Sciatic nerve (tissue), 2 donors: ENCODE data around the gene PRR33. TPM values are rescaled to one million over a fixed set of nuclear protein-coding genes. Genes with fewer than 3 reads are reported as not detected.

Experiments used
- ATAC-seq: fragments of 200-7000 bp; cut with Tn5 transposase; one replicate; pipeline ENCODE4 v1.9.1; 2020; ENCODE audit warnings: mild to moderate bottlenecking, moderate library complexity
- DNase-seq: peaks from one replicate; pipeline ENCODE4 v3.0.0-alpha.2; 2020; ENCODE audit warnings: low spot score
- intact Hi-C: fragments of 100-400 bp; cut with DNase I; formaldehyde crosslinking; loops from one replicate; pipeline ENCODE4 v1.14.2; 2022
- total RNA-seq: library from RNA; stranded (reverse); fragmentation: NEBNext Ultra II Directional; extraction: Animal tissue kit (Norgen Biotek cat#: 25700); gene quantifications from one replicate; pipeline ENCODE4 v1.2.1, GENCODE V29; 2021
- donor health status: DM: no; HTN: no; CAD: no.
- donor health status: DM: no; HTN: no; CAD: no.

Gene PRR33
- total RNA-seq, 1 donor from 2014 or later = not detected

DNA sequence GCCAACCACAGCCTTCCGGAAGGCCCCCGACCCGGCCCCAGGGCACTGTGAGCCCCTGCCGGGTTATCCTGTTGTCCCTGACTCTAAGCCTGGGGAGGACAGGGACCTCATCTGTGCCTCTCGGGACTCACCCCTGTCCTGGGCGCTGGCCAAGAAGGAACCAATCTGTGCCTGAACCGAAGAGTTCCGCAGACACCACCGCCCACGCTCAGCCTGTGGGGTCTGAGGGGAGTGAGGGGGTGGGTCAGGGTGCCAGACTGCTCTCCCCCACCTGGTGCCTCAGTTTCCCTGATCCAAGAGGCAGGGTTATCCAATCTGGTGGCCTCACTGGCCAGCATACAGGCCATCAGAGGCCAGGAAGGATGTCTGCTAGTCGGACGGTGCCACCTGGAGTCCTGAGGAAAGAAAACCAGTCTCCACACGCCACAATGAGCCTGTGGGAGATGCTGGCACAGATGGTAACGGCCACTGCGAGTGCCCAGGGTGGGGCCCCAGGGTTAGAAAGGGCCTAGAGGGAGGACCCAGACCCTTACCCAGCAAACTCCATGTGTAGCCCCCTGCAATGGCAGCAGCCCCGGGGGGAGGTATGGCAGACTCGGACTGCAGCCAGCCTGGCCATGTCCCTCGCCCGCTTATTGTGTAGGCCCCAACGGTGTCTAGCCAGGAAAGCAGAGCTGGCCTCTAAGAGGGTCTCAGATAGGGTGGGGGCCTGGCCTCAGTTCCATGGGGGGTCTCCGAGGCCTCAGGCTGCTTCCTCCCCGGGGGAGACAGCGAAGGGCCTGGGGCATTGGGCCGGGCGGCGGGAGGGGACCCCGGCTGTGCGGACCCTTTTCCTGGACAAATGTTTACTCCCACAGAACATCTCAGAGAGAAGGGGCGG, 27.0 kb upstream of the PRR33 start:
- DNase-seq (no peak), ATAC-seq (no peak)
- intact Hi-C loops = loop anchor here (5.0 kb wide), 1 partner anchor 789 kb away; no protein-coding TSS in a partner anchor

DNA sequence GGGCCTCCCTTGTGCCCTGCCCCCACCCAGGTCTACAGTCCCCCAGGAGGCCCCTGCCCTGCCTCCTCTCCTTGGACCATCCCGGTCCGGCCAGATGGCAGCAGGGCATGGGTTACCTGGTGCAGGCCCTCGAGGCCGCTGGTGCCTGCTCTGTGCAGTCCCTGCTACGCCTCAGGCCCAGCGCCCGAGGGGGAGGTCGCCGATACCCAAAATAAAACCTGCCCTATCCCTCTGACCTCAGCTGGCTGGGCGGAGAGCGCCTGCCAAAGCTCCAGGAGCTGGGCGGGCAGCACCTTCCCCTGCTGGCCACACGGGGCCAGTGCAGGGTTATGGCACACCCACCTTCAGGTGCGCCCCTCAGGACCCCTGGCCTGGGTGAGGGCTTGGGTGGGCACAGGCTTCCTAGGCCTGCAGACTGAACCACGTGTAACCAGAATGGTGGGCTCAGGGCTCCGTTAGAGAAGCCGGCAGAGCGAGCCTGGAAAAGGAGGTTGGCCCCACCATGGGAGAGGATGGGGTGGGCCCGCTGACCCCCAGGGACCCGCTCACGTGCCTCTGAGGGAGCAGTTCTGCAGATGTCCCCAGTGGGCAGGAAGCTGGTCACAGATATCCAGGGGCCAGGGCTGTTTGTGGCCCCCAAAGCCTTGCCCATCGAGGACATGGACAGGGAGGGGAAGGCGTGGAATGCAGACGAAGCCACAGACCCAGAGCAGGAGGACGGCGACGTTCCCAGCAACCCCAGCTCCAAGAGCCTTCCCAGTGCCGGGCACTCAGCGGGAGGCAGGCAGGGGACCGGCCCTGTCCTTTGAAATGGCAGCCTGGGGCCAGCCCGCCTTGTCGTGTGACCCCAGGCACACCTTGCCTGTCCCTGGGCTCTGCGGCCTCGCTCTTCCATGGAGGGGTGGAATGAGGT, 26.1 kb upstream of the PRR33 start:
- DNase-seq (no peak), ATAC-seq (peak; percentile 11)
- intact Hi-C loops = loop anchor here (5.0 kb wide), 1 partner anchor 790 kb away; no protein-coding TSS in a partner anchor

DNA sequence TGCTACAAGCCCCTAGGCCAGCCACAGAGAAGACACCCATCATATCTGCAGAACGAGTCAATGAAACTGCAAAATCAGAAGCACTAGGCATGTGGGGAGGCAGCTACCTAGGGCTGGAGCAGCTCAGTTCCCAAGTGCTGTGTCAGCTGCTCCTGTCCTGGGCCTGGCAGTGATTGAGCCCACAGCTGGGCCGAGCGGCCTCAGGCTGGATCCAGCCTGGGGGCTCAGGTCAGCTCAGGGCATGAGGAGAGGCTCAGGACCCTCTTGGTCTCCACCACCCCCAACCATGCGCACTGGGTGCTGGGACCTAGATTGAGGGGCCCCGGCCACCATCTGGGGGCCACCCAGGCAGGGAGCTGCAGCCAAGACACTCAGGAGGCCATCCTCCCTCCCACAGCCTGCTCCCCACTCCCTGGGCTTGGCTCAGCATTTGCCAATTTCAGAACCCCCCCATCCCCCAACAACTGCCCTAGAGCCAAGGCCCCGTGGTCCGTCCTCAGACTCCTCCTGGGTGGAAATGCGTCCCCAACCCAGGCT, 25.4 kb upstream of the PRR33 start:
- ATAC-seq (peak; percentile 25), DNase-seq (no peak)
- intact Hi-C loops = loop anchor here (1.0 to 5.0 kb wide), 2 partner anchors 24 to 790 kb away; no protein-coding TSS in a partner anchor

DNA sequence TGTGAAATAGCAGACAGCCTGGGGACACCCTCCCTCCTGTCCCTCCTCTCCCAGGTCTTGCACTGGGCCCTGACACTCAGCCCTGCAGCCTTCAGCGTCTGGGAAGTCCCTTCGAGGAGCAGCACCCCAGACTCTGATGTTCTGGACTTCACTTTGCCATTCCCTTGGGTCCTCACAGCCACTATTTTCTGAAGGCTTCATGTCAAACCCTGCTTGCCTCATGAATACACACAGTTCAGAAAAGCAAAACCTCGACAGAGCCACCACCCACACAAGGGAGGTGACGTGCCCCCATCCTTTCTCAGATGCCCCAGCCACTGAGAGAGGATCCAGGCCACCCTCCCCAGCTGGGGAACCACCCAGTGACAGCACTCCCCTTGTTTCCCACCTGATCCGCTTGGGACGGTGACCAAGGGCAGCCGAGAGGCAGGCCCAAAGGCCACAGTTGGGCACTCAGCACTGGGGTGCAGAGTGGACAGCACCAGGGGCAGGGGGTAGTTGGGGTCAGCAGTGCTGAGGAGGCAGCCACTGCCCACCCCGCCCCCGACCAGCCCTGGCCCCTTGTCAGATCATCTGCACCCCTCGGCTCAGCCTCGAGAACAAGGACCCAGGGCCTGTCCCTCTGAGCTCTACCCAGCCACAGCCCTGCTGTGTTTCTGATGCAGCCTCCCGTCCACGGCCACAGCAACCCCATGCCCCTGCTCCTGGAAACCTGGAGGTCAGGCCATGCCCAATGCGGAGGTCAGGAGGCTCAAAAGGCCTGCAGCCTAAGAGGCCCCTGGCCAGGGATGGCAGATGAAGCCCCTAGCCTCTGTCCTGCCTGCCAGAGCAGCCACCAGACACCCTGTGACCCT, 24.7 kb upstream of the PRR33 start:
- intact Hi-C loops = loop anchor here (1.0 to 5.0 kb wide), 2 partner anchors 23 to 791 kb away; no protein-coding TSS in a partner anchor
- ATAC-seq = no peak
- DNase-seq = no peak

DNA sequence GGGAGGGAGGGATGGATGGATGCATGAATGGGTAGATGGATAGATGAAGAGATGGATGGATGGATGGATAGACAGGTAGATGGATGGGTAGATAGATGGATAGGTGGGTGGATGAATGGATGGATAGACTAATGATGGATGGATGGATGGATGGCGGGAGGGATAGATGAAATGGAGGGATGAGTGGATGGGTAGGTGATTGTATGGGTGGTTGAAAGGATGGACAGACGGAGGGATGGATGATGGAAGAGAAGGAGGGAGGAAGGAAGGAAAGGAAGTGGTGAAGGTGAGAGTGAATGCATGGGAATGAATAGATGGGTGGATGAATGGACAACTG, 24.1 kb upstream of the PRR33 start:
- ATAC-seq (no peak), DNase-seq (no peak)
- intact Hi-C loops = loop anchor here (1.0 to 5.0 kb wide), 2 partner anchors 22 to 792 kb away; no protein-coding TSS in a partner anchor

DNA sequence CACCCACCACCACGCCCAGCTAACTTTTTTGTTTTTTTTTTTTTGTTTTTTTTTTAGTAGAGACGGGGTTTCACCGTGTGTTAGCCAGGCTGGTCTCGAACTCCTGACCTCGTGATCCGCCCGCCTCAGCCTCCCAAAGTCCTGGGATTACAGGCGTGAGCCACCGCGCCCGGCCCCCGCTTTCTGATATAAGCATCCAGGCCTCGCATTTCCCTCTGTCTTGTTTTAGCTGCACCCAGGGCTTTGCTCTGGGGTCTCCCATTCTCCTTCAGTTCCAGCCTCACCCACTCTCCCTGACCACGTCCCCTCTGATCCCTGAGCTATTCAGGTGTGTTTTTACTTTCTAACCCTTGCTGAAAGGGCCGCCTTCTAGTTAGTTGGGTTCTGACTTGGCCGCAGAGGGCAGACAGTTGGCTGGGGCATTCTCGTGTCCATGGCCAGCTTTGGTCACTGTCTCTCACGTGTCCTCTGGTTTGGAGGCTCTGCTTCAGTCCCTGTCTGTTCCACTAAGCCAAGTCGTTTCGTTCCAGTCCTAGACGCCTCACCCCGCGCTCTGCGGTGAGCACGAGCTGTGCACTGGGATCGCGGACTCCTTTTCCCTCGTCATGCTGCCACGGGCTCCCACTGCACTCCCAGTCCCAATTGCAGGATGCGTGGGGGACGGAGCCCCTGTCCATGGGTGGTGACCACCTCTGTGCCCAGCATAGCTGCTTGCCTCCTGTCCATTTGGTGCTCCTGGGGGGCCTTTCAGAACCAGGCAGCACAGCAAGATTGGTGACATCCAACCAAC, 21.8 kb upstream of the PRR33 start:
- no peak for DNase-seq
- no peak for ATAC-seq
- intact Hi-C loops = no loop called here

GRCh38 chr11:1912289-1912878, 20.7 kb upstream of the PRR33 start:
- intact Hi-C loops = no loop called here
- ATAC-seq (no peak), DNase-seq (no peak)

DNA sequence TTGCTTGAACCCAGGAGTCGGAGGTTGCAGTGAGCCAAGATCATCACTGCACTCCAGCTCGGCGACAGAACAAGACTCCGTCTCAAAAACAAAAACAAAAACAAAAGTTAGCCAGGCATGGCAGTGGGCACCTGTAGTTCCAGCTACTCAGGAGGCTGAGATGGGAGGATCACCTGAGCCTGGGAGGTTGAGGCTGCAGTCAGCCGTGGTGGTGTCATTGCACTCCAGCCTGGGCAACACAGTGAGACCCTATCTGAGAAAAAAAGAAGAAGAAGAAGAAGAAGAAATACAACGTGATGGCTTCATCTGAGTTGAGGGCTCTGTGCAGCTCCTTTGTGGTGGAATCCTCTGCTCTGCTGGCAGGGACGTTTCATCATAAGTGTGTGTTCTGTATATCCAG, 17.8 kb upstream of the PRR33 start:
- ATAC-seq (no peak), DNase-seq (peak; percentile 12)
- intact Hi-C loops = no loop called here

GRCh38 chr11:1908618-1909017, 16.9 kb upstream of the PRR33 start:
- DNase-seq (peak; percentile 34), ATAC-seq (peak; percentile 54)
- intact Hi-C loops = no loop called here

GRCh38 chr11:1906611-1907423, 15.1 kb upstream of the PRR33 start:
- ATAC-seq = peak; percentile 23
- peak; percentile 59 for DNase-seq
- intact Hi-C loops = no loop called here

- intact Hi-C loops = no loop called here
- DNase-seq (no peak), ATAC-seq (no peak)
Observed at GRCh38 chr11:1906181-1906580, 14.5 kb upstream of the PRR33 start.

GRCh38 chr11:1899686-1900085, 8.0 kb upstream of the PRR33 start:
- intact Hi-C loops = loop anchor here (5.0 kb wide), 1 partner anchor 43 kb away; no protein-coding TSS in a partner anchor
- ATAC-seq (no peak), DNase-seq (no peak)

DNA sequence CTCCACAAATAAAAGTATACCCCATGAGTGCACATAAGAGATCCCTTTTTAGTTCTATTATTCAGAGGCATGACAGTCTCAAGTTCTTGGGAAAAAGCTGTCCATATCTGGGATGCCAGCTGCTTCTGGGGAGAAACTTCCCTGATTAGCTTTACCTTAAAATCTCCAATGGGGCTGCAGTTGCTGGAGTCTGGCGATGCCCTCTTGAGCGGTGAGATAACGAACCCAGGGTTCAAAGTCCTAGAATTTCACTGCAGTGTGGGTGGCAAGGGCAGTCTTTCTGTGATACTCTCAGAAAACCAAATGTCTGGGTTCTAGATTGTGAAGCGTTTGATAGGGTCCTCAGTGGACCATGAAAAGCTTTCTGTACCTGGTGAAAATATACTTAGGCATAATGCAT, 7.4 kb upstream of the PRR33 start:
- intact Hi-C loops = loop anchor here (5.0 kb wide), 1 partner anchor 43 kb away; no protein-coding TSS in a partner anchor

DNA sequence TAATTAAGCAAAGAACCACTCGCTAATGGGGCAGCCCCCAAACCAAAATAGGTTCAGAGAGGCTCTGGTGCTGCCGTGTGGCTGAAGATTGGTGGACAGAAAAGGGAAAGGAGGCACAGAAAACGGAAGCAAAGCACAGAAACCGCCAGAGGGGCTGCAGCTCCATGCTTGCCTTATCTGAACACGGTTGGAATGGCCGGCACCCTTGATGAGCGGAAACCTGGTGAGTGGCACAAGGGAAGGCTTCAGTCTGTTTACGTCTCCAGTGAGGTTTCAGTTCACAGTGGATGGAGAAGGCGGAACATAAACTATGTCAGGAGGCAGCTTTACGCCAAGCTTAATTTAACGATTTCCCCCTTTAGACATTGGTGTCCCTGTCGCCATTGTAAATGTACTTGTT, 5.2 kb upstream of the PRR33 start:
- ATAC-seq (peak; percentile 45), DNase-seq (peak; percentile 57)
- intact Hi-C loops = loop anchor here (5.0 kb wide), 1 partner anchor 45 kb away; no protein-coding TSS in a partner anchor

More for the DNA sequence above, 7.4 kb upstream of the PRR33 start:
- no peak for ATAC-seq
- DNase-seq = peak; percentile 14

DNA sequence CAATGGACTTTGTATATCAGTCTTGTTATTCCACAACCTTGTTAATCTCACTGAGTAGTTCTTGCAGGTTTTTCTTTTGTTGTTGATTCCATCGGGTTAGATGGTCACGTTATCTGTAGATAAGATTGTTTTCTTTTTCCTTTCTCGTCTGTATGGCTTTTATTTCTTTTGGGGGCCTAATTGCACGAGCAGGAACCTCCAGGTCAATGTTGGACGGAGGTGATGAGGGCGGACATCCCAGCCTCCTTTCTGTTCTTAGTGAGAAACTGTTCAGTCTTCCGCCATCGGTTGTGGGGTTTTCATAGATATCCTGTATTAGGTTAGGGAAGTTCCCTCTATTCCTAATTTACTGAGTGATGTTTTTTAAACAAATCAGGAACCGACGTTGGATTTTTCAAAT, 4.8 kb upstream of the PRR33 start:
- intact Hi-C loops = loop anchor here (5.0 kb wide), 1 partner anchor 46 kb away; no protein-coding TSS in a partner anchor
- ATAC-seq = no peak
- peak; percentile 14 for DNase-seq

DNA sequence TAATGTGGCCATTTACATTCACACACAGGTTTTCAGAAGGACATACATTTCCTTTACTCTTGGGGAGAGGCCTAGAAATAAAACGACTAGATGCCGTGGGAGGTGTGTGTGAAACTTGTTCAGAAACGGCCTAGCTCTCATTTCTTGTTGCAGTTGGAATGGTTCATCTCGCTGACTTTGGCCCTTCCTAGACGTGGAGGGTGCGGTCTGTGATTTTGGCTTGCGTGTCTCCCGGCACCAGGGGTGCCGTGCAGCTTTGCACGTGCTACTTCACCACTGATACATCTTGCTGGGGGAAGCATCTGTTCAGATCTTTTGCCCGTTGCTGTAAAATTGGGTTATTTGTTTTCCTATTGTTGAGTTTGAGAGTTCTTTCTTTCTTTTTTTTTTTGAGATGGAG, 3.1 kb upstream of the PRR33 start:
- intact Hi-C loops = loop anchor here (5.0 kb wide), 1 partner anchor 48 kb away; no protein-coding TSS in a partner anchor
- ATAC-seq (no peak), DNase-seq (peak; percentile 37)
